Measurements from ENCODE around the gene SIRPB2. TPM values are rescaled to one million over a fixed set of nuclear protein-coding genes. Genes with fewer than 3 reads are reported as not detected.

Gene SIRPB2
- total RNA-seq, 1 donor from 2014 or later, result not detected

DNA sequence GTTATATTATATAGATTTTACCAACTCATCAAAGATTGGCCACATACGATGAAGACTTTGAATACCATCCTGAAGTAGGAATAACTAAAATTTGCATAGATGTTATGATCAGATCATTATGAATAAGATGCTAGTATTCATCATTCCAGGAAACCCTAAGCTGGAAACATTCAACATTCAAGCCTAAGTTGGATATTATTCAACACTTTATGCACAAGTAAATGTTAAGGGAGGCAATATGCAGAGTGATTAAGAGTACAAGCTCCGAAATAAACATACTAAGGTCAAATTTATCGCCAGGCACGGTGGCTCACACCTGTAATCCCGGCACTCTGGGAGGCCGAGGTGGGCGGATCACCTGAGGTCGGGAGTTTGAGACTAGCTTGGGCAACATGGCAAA is 55.0 kb downstream of the SIRPB2 start:
- Mint-ChIP-seq H3K4me3 (no peak overlapping the region), H3K9me3 (no peaks in the 10 kb centered on the region), H3K4me1 (peaks cover 31% of the 10 kb centered on the region), H3K27me3 (peaks cover 11% of the 10 kb centered on the region), H3K36me3 (ENCODE audit: low read depth) (peaks cover 12% of the 10 kb centered on the region), H3K27ac (no peak overlapping the region)
- intact Hi-C loops (cut with micrococcal nuclease), result loop anchor here (5.0 kb wide), 1 partner anchor 209 kb away; the partner anchor contains the start of gene RAD21L1
- DNase-seq, result no peak

DNA sequence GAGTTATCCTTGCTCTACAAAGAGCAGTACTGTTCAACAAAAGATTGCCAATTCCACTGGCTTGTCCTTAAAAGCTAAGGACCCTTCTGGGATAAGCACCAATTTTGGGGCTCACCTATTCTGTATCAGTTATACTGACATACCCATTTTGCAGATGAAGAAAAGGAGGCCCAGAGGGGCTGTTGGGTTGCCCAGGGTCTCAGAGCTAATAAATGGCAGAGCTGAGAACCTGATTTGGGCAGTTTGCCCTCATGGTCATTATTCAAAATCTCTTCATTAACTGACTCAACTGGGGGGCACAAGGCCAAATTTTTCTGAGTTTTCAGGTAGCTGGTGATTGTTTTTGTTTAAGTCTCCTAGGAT is 55.9 kb downstream of the SIRPB2 start:
- H3K27me3 Mint-ChIP-seq, result peaks cover 14% of the 10 kb centered on the region
- peak overlapping the region; percentile 74 for H3K27ac Mint-ChIP-seq

DNA sequence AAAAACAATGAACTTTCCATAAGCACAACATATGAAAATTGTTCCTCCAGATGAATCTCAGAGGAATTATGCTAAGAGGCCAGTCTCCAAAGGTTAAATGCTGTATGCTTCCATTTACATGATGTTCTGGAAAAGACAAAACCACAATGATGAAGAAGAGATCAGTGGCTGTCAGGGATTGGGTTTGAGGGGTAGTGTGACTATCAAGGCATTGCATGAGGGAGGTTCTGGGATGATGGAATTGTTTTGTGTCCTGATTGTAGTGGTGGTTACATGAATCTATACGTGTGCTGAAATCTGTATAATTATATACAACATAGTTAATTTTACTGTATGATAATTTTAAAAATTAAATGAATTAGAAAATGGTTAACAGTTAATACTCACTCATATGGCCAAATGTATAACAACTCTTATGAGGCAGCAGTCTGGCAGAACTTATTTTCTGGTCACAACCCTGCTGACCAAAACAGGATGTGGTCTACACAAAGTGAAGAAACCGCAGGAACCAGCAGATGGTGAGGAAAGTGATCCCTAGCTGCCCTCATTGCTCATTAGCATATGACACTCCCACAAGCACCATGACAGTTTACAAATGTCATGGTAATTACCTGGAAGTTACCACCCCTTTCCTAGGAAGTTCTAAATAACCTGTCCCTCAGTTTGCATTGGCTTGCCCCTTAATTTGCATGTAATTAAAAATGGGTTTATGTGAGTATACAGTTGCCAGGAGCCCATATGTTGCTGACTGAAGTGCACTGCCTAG is 56.5 kb downstream of the SIRPB2 start:
- Mint-ChIP-seq H3K36me3 (ENCODE audit: low read depth) (peaks cover 12% of the 10 kb centered on the region), H3K27me3 (peaks cover 14% of the 10 kb centered on the region), H3K27ac (peak overlapping the region; percentile 74), H3K4me1 (peaks cover 35% of the 10 kb centered on the region), H3K4me3 (peak overlapping the region; percentile 53), H3K9me3 (no peaks in the 10 kb centered on the region)
- intact Hi-C loops (cut with micrococcal nuclease), result loop anchor here (1.0 to 5.0 kb wide), 4 partner anchors 41 to 207 kb away; partner anchors contain the start of genes FKBP1A and RAD21L1
- DNase-seq, result peak; percentile 95

More for the DNA sequence above, 55.9 kb downstream of the SIRPB2 start:
- H3K4me3 Mint-ChIP-seq, result peak overlapping the region; percentile 12
- peaks cover 12% of the 10 kb centered on the region for H3K36me3 Mint-ChIP-seq (ENCODE audit: low read depth)
- peaks cover 34% of the 10 kb centered on the region for H3K4me1 Mint-ChIP-seq
- intact Hi-C loops (cut with micrococcal nuclease), result loop anchor here (1.0 to 5.0 kb wide), 4 partner anchors 42 to 208 kb away; partner anchors contain the start of genes FKBP1A and RAD21L1
- no peak for DNase-seq
- H3K9me3 Mint-ChIP-seq, result no peaks in the 10 kb centered on the region

DNA sequence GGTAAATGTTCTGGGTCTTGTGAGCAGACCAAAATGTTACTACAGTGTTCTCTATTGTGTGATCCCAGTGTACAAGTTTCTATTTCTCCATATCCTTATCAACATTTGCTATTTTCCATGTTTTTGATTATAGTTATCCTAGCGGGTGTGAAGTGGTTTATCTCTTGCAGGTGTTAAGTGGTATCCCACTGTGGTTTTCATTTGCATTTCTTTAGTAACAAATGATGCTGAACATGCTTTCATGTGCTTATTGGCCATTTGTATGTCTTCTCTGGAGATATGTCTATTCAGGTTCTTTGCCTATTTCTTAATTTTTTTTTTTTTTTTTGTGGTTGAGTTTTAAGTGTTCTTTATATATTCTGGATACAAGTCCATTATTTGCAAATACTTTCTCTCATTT is 60.1 kb downstream of the SIRPB2 start:
- no peak for DNase-seq
- peaks cover 11% of the 10 kb centered on the region for H3K36me3 Mint-ChIP-seq (ENCODE audit: low read depth)
- H3K27ac Mint-ChIP-seq, result no peak overlapping the region
- H3K4me1 Mint-ChIP-seq, result peaks cover 46% of the 10 kb centered on the region
- H3K4me3 Mint-ChIP-seq, result no peak overlapping the region
- intact Hi-C loops (cut with micrococcal nuclease), result no loop called here
- H3K9me3 Mint-ChIP-seq, result no peaks in the 10 kb centered on the region
- peaks cover 14% of the 10 kb centered on the region for H3K27me3 Mint-ChIP-seq

DNA sequence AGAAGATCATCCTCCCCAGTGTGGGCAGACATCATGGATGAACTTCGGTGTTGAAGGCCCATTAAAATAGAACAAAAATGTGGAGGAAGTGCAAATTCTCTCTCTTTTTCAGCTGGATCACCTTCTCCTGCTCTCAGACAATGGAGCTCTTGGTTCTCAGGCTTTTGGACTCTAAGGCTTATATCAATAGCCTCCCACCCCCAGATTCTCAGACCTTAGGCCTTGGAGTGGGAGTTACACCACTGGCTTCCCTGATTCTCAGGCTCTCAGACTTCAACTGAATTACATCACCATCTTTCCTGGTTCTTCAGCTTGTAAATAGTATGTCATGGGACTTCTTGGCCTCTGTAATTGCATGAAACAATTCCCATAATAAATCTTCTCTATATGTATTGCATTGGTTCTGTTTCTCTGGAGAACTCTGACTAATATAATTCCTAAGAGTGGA is 61.2 kb downstream of the SIRPB2 start:
- Mint-ChIP-seq H3K9me3 (no peaks in the 10 kb centered on the region), H3K36me3 (ENCODE audit: low read depth) (peaks cover 9% of the 10 kb centered on the region), H3K4me1 (peaks cover 42% of the 10 kb centered on the region), H3K4me3 (no peak overlapping the region), H3K27ac (no peak overlapping the region), H3K27me3 (peaks cover 14% of the 10 kb centered on the region)
- no peak for DNase-seq
- intact Hi-C loops (cut with micrococcal nuclease), result no loop called here

DNA sequence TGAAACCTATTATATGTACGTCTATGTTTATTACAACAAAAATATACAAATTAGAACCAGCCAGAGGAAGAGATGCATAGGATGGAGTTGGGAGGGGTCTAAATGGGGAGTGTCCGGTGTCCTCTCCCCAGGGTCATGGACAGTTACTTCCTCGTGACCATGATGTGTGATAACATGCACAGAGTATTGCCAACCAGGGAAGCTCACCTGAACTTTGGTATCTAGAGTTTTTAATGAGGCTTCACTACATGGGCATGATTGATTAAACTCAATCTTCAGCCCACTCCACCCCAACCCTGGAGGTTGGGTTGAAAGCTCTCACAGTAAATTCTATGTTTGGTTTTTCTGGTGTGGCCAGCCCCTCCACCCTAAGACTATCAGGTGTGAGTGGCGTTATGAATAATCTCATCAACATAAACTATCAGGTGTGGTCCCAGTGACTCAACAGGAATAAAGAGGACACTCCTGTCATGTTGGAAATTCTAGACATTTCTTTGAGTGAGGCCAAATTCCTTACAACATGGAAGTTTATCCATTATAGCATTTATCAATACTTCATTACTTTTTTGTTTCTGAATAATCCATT is 62.0 kb downstream of the SIRPB2 start:
- peaks cover 35% of the 10 kb centered on the region for H3K4me1 Mint-ChIP-seq
- H3K9me3 Mint-ChIP-seq, result no peaks in the 10 kb centered on the region
- no peak overlapping the region for H3K27ac Mint-ChIP-seq
- H3K36me3 Mint-ChIP-seq (ENCODE audit: low read depth), result peaks cover 5% of the 10 kb centered on the region
- DNase-seq, result no peak
- no peak overlapping the region for H3K4me3 Mint-ChIP-seq
- H3K27me3 Mint-ChIP-seq, result peaks cover 14% of the 10 kb centered on the region
- intact Hi-C loops (cut with micrococcal nuclease), result no loop called here

DNA sequence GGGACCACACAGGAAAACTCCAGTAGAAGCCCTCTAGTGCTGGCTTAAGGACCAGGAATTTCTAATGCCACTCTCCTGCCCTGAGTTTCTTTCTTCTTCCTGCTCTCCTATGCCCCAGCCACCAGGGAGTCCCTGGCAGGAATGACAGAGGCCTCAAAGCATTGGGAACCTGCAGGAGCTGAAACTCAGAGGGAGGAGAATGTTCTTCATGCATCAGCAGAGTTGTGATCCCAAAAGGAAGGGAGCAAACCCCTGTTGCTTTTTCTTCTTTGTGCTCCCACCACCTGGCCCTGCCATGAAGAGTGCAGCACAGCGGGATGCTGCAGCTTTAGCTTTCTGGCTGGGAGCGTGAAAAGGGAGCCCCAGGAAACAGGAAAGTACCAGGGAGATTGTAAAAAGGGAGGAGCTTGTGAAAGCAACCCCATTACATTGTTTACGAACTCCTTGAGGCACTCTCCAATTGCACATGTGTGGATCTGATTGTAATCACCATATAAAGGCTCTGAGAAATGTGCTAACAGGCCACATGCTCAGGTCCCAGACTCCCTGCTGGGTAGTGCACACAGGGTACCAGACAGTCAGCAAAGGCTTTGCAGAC is 63.7 kb downstream of the SIRPB2 start:
- H3K27me3 Mint-ChIP-seq, result peaks cover 11% of the 10 kb centered on the region

DNA sequence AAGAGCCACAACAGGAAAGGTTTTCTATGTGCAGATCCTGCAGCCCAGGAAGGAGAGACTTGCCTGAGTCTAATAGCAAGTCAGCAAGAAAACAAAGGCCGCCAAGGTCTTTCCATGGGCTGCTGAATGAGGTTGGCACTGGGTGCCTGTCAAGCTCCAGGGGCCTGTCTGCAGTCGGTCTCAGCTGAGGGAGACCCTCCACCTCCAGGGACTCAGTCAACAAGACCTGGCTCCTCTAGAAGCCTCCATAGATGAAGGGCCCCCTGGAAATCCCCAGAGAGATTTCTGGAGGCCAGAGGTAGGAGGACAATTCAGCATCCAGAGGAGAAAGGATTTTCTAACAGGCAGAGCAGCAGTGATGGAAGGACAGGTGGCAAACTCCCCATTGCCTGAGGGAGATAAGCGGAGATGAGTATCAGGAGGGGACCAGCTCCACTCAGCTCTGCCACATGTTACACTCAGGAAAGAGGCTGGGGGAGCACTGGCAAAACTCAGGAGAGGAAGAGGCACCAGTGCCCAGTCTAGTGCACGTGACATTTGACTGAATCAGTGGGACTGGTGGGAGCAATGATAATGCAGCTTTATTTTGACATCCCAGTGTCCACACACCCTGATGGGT is 64.9 kb downstream of the SIRPB2 start:
- H3K4me1 Mint-ChIP-seq, result peaks cover 29% of the 10 kb centered on the region
- intact Hi-C loops (cut with micrococcal nuclease), result loop anchor here (2.0 kb wide), 1 partner anchor 102 kb away; no protein-coding TSS in a partner anchor
- peaks cover 5% of the 10 kb centered on the region for H3K27me3 Mint-ChIP-seq
- H3K27ac Mint-ChIP-seq, result peak overlapping the region; percentile 39
- no peaks in the 10 kb centered on the region for H3K9me3 Mint-ChIP-seq
- no peak for DNase-seq
- H3K36me3 Mint-ChIP-seq (ENCODE audit: low read depth), result peaks cover 5% of the 10 kb centered on the region
- H3K4me3 Mint-ChIP-seq, result peak overlapping the region; percentile 1

More for the DNA sequence above, 63.7 kb downstream of the SIRPB2 start:
- Mint-ChIP-seq H3K36me3 (ENCODE audit: low read depth) (peaks cover 6% of the 10 kb centered on the region), H3K27ac (no peak overlapping the region), H3K4me3 (no peak overlapping the region), H3K9me3 (no peaks in the 10 kb centered on the region), H3K4me1 (peaks cover 36% of the 10 kb centered on the region)
- no peak for DNase-seq
- intact Hi-C loops (cut with micrococcal nuclease), result loop anchor here (2.0 kb wide), 1 partner anchor 103 kb away; no protein-coding TSS in a partner anchor

Other genes starting within 250 kb of the SIRPB2 start
- gene SNPH, start 225.1 kb downstream of the SIRPB2 start, total RNA-seq, result 1.7 and 1.8 TPM in 2 replicates
- 2.0 and 3.0 TPM in 2 replicates for gene SDCBP2, start 162.3 kb downstream of the SIRPB2 start, total RNA-seq
- gene FKBP1A, start 98.4 kb downstream of the SIRPB2 start, total RNA-seq, result 291 and 292 TPM in 2 replicates
- gene NSFL1C, start 24.6 kb downstream of the SIRPB2 start, total RNA-seq, result 101 and 109 TPM in 2 replicates
- gene SIRPD, start 66.3 kb upstream of the SIRPB2 start, total RNA-seq, result not detected in 2 replicates
- 0.82 and 2.8 TPM in 2 replicates for gene SIRPB1, start 128.6 kb upstream of the SIRPB2 start, total RNA-seq
- gene SIRPG, start 166.4 kb upstream of the SIRPB2 start, total RNA-seq, result 33.8 and 34.3 TPM in 2 replicates

Measured in activated CD4-positive, alpha-beta T cell treated with anti-CD3 and anti-CD28 coated beads, Interleukin-2, amount 10 ng/mL, durations not matched to agents 24 days and 14 days (primary cell).